Upper lobe of left lung (tissue), 4 donors: ENCODE results near the gene SERTAD3.
A peak's percentile ranks its signal among the peaks of the same experiment; 100 is the strongest.

Experiments
- EP300 ChIP-seq, 4 donors: sonication (generic); formaldehyde crosslinking; IDR thresholded peaks; one replicate each; pipeline ENCODE4 v1.5.1; 2017; ENCODE audit warnings: antibody characterized with exemption in 4 of 4, control low read depth in 2 of 4
- POLR2A ChIP-seq, 4 donors: fragments of 450-650 bp; IDR thresholded peaks; one replicate each; pipeline ENCODE4 v1.5.1; 2016 to 2017; ENCODE audit warnings: antibody characterized with exemption in 4 of 4, mild to moderate bottlenecking in 2 of 4
- POLR2AphosphoS5 ChIP-seq, 2 donors: sonication (generic); formaldehyde crosslinking; IDR thresholded peaks; one replicate each; pipeline ENCODE4 v1.5.1; 2017; ENCODE audit warnings: antibody characterized with exemption in 2 of 2
- TF ChIP-seq, protein P1 (sequence below), 6 experiments: fragments of 450-650 bp in 4 of 6; fragments of 200-600 bp in 2 of 6; sonication (generic) in 2 of 6; IDR thresholded peaks; one replicate each; pipeline ENCODE4 v1.5.1; 2016 to 2019; ENCODE audit warnings: antibody characterized with exemption in 6 of 6

DNA sequence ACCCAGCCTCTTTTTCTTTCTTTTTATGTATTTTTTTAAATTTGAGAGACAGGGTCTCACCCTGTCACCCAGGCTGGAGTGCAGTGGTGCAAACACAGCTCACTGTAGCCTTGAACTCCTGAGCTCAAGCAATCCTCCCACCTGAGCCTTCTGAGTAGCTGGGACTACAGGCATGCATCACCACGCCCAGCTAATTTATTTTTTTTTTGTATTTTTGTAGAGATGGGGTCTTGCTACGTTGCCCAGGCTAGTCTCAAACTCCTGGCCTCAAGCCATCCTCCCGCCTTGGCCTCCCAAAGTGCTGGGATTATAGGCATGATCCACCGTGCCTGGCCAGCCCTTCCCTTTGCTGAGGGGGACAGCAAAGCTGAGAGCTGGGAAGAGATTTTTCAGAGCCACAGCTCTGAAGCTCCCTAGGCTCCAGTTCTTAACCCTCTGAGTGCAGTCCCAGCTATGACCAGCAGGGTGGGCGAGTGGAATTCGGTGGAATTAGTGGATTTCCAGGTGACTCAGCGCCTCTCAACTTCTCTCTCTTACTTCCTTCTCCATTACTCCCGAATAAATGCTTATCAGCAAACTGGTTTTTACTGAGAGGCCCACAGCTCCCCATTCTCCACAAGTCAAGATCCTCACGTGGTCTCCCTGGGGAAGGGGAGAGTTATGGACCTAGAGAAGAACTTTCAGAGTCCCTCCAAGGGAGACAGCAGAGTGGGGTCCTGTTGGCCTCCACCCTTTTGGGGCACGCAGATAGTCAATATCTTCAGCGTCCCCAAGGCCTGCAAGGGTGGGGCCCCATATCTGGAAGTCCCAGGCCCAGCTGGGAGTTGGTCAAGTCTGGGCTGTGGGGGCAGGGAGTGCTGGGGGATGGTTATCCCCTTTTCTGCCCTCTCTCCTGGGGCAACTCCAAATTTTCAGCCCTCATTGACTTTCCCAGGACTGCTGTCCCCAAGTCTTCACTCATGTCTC is 20.2 kb upstream of the SERTAD3 start:
- TF ChIP-seq, protein P1, sequence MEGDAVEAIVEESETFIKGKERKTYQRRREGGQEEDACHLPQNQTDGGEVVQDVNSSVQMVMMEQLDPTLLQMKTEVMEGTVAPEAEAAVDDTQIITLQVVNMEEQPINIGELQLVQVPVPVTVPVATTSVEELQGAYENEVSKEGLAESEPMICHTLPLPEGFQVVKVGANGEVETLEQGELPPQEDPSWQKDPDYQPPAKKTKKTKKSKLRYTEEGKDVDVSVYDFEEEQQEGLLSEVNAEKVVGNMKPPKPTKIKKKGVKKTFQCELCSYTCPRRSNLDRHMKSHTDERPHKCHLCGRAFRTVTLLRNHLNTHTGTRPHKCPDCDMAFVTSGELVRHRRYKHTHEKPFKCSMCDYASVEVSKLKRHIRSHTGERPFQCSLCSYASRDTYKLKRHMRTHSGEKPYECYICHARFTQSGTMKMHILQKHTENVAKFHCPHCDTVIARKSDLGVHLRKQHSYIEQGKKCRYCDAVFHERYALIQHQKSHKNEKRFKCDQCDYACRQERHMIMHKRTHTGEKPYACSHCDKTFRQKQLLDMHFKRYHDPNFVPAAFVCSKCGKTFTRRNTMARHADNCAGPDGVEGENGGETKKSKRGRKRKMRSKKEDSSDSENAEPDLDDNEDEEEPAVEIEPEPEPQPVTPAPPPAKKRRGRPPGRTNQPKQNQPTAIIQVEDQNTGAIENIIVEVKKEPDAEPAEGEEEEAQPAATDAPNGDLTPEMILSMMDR (IDR thresholded peaks at IDR 0.05), result peak; percentile 78 to 93 (median 90)
- TF ChIP-seq EP300 (IDR thresholded peaks at IDR 0.05) (no peak), POLR2AphosphoS5 (IDR thresholded peaks at IDR 0.05) (peak in 1 of 2 donors; percentile 34), POLR2A (IDR thresholded peaks at IDR 0.05) (peak in 1 of 4 donors; percentile 55)
